MCF 10A (cell line): ENCODE measurements around the gene SSMEM1. TPM values are rescaled to one million over a fixed set of nuclear protein-coding genes. Genes with fewer than 3 reads are reported as not detected.

Source experiments
- BruUV-seq: library from RNA; stranded (reverse); fragments of 400-500 nt; replicated peaks from 2 replicates; lab custom pipeline; 2021; lab: Mats Ljungman, UMichigan
- CTCF ChIA-PET: fragments of 300-600 bp; sonication (Branson Sonifier 250); formaldehyde crosslinking; extraction: SDS; loops from one replicate; lab custom pipeline; 2021; ENCODE audit warnings: antibody characterized with exemption, inconsistent platforms; lab: Yijun Ruan, JAX
- POLR2A ChIA-PET: fragments of 300-600, 350-650 bp; sonication (Branson Sonifier 250); formaldehyde crosslinking; extraction: SDS; loops from one replicate; lab custom pipeline; 2020; ENCODE audit warnings: antibody characterized with exemption, inconsistent platforms; lab: Yijun Ruan, JAX
- DNase-seq: peaks from one replicate; pipeline ENCODE4 v3.0.0-alpha.2; 2018; ENCODE audit not compliant: unreplicated experiment
- H3K27ac Mint-ChIP-seq: one replicate; pipeline ENCODE4 v1.8.0; 2022; ENCODE audit warnings: mild to moderate bottlenecking, low read depth, mixed read lengths; ENCODE audit not compliant: unreplicated experiment
- H3K27me3 Mint-ChIP-seq: one replicate; pipeline ENCODE4 v1.8.0; 2022; ENCODE audit warnings: mixed read lengths; ENCODE audit not compliant: insufficient read depth, unreplicated experiment
- H3K36me3 Mint-ChIP-seq: one replicate; pipeline ENCODE4 v1.8.0; 2022; ENCODE audit warnings: mild to moderate bottlenecking, moderate library complexity, mixed read lengths; ENCODE audit not compliant: insufficient read depth, unreplicated experiment
- H3K4me1 Mint-ChIP-seq: one replicate; pipeline ENCODE4 v1.8.0; 2022; ENCODE audit warnings: mixed read lengths; ENCODE audit not compliant: insufficient read depth, unreplicated experiment
- H3K4me3 Mint-ChIP-seq: one replicate; pipeline ENCODE4 v1.8.0; 2022; ENCODE audit warnings: mild to moderate bottlenecking, moderate library complexity, mixed read lengths; ENCODE audit not compliant: unreplicated experiment
- H3K9me3 Mint-ChIP-seq: one replicate; pipeline ENCODE4 v1.8.0; 2022; ENCODE audit warnings: mixed read lengths; ENCODE audit not compliant: unreplicated experiment
- CTCF ChIP-seq: fragments of 200-600 bp; IDR thresholded peaks from one replicate; pipeline ENCODE4 v1.8.0; 2022; ENCODE audit warnings: antibody characterized with exemption, mild to moderate bottlenecking; ENCODE audit not compliant: unreplicated experiment
- intact Hi-C: fragments of 100-400 bp; cut with micrococcal nuclease; formaldehyde crosslinking; loops from 2 replicates; pipeline ENCODE4 v1.14.1; 2022
- total RNA-seq: library from RNA; stranded (reverse); gene quantifications from 2 replicates; pipeline ENCODE4 v1.2.3, GENCODE V29; 2022

Gene SSMEM1
- total RNA-seq, 1 experiment from 2014 or later = not detected

GRCh38 chr7:130189343-130189742 is 18.3 kb upstream of the SSMEM1 start:
- H3K27ac Mint-ChIP-seq = no peak overlapping the region
- ChIA-PET CTCF (interaction anchor here (0.6 kb wide), 1 partner anchor 117 kb away, joined by 3 read pairs; no protein-coding TSS in a partner anchor), POLR2A (no interaction called here)
- intact Hi-C loops = no loop called here
- peaks cover 64% of the 10 kb centered on the region for H3K36me3 Mint-ChIP-seq
- H3K9me3 Mint-ChIP-seq = no peaks in the 10 kb centered on the region
- no peaks in the 10 kb centered on the region for H3K4me1 Mint-ChIP-seq
- DNase-seq = no peak
- no peak for TF ChIP-seq CTCF
- no TSS peak for BruUV-seq
- no peak overlapping the region for H3K4me3 Mint-ChIP-seq
- no peaks in the 10 kb centered on the region for H3K27me3 Mint-ChIP-seq

GRCh38 chr7:130191791-130192190 is 15.9 kb upstream of the SSMEM1 start:
- no peak for TF ChIP-seq CTCF
- DNase-seq = no peak
- CTCF ChIA-PET = no interaction called here
- Mint-ChIP-seq H3K27ac (no peak overlapping the region), H3K27me3 (no peaks in the 10 kb centered on the region), H3K36me3 (peaks cover 63% of the 10 kb centered on the region), H3K9me3 (no peaks in the 10 kb centered on the region), H3K4me3 (no peak overlapping the region), H3K4me1 (no peaks in the 10 kb centered on the region)
- intact Hi-C loops = no loop called here
- POLR2A ChIA-PET = no interaction called here
- no TSS peak for BruUV-seq

GRCh38 chr7:130195396-130195795 is 12.3 kb upstream of the SSMEM1 start:
- no peak overlapping the region for H3K4me3 Mint-ChIP-seq
- DNase-seq = no peak
- BruUV-seq = no TSS peak
- POLR2A ChIA-PET = interaction anchor here (0.7 to 1.3 kb wide), 2 partner anchors 9 to 20 kb away, joined by 3 to 12 read pairs; partner anchors contain the start of gene TMEM209
- no peak overlapping the region for H3K27ac Mint-ChIP-seq
- H3K9me3 Mint-ChIP-seq = no peaks in the 10 kb centered on the region
- CTCF ChIA-PET = no interaction called here
- H3K36me3 Mint-ChIP-seq = peaks cover 70% of the 10 kb centered on the region
- no peaks in the 10 kb centered on the region for H3K4me1 Mint-ChIP-seq
- intact Hi-C loops = no loop called here
- H3K27me3 Mint-ChIP-seq = no peaks in the 10 kb centered on the region
- no peak for TF ChIP-seq CTCF

GRCh38 chr7:130196476-130196875 is 11.2 kb upstream of the SSMEM1 start:
- DNase-seq = no peak

More at GRCh38 chr7:130196476-130196875, 11.2 kb upstream of the SSMEM1 start:
- no peak for TF ChIP-seq CTCF
- Mint-ChIP-seq H3K27me3 (no peaks in the 10 kb centered on the region), H3K4me1 (no peaks in the 10 kb centered on the region), H3K27ac (no peak overlapping the region), H3K4me3 (no peak overlapping the region), H3K36me3 (peaks cover 70% of the 10 kb centered on the region), H3K9me3 (no peaks in the 10 kb centered on the region)
- POLR2A ChIA-PET = interaction anchor here (0.7 kb wide), 1 partner anchor 562 kb away, joined by 3 read pairs; no protein-coding TSS in a partner anchor
- CTCF ChIA-PET = no interaction called here
- intact Hi-C loops = no loop called here
- BruUV-seq = no TSS peak
